Liver (tissue), 9 donors: ENCODE data around the gene PFKFB4. TPM values are rescaled to one million over a fixed set of nuclear protein-coding genes. Genes with fewer than 3 reads are reported as not detected.

Source experiments
- DNase-seq: peaks from one replicate; pipeline ENCODE4 v3.0.0-alpha.2; 2017; ENCODE audit warnings: low spot score
- H3K27ac ChIP-seq, 2 donors: one replicate each; pipeline ENCODE4 v1.7.0; 2013; ENCODE audit warnings: inconsistent platforms in 2 of 2, low read length in 2 of 2, control low read depth in 1 of 2, low read depth in 1 of 2, mild to moderate bottlenecking in 1 of 2
- H3K27me3 ChIP-seq, 4 donors: one replicate each; pipeline versions ENCODE4 v1.6.1 to v1.7.0; 2013; ENCODE audit warnings: low read length in 3 of 4, inconsistent platforms in 1 of 4, mild to moderate bottlenecking in 1 of 4, moderate library complexity in 1 of 4; ENCODE audit not compliant: control insufficient read depth in 4 of 4, insufficient read depth in 4 of 4
- H3K36me3 ChIP-seq, 4 donors: one replicate each; pipeline versions ENCODE4 v1.6.1 to v1.7.0; 2013; ENCODE audit warnings: low read length in 3 of 4, mild to moderate bottlenecking in 3 of 4, low read depth in 1 of 4, moderate library complexity in 1 of 4; ENCODE audit not compliant: control insufficient read depth in 4 of 4, insufficient read depth in 3 of 4
- H3K4me1 ChIP-seq, 4 donors: one replicate each; pipeline versions ENCODE4 v1.6.1 to v1.7.0; 2013; ENCODE audit warnings: low read length in 3 of 4, mild to moderate bottlenecking in 3 of 4, moderate library complexity in 1 of 4; ENCODE audit not compliant: control insufficient read depth in 4 of 4, insufficient read depth in 4 of 4
- H3K4me3 ChIP-seq, 3 donors: one replicate each; pipeline versions ENCODE4 v1.6.1 to v1.7.0; 2013; ENCODE audit warnings: low read length in 3 of 3, control low read depth in 1 of 3, low read depth in 1 of 3, mild to moderate bottlenecking in 1 of 3
- H3K9ac ChIP-seq, 2 donors: one replicate each; pipeline ENCODE4 v1.7.0; 2013; ENCODE audit warnings: low read length in 2 of 2, mild to moderate bottlenecking in 2 of 2, moderate library complexity in 2 of 2, control low read depth in 1 of 2, low read depth in 1 of 2
- H3K9me3 ChIP-seq, 4 donors: one replicate each; pipeline versions ENCODE4 v1.6.1 to v1.7.0; 2013; ENCODE audit warnings: low read length in 3 of 4; ENCODE audit not compliant: control insufficient read depth in 4 of 4
- EGR1 ChIP-seq, 2 donors: IDR thresholded peaks; 2 replicates each; pipeline ENCODE4 v1.6.1; 2016 to 2018; ENCODE audit warnings: antibody characterized with exemption in 2 of 2, low read depth in 2 of 2
- FOXA1 ChIP-seq: IDR thresholded peaks from 2 replicates; pipeline ENCODE4 v1.6.1; 2016; ENCODE audit warnings: antibody characterized with exemption
- FOXA2 ChIP-seq: IDR thresholded peaks from 2 replicates; pipeline ENCODE4 v1.6.1; 2016; ENCODE audit warnings: antibody characterized with exemption
- GABPA ChIP-seq, 2 donors: IDR thresholded peaks in 1 of 2; conservative IDR thresholded peaks in 1 of 2; 2 replicates each; pipeline ENCODE4 v1.6.1; 2016; ENCODE audit warnings: antibody characterized with exemption in 2 of 2, mild to moderate bottlenecking in 1 of 2, moderate library complexity in 1 of 2
- HNF4A ChIP-seq, 2 donors: conservative IDR thresholded peaks; 2 replicates each; pipeline ENCODE4 v1.6.1; 2016; ENCODE audit warnings: antibody characterized with exemption in 2 of 2, mild to moderate bottlenecking in 2 of 2
- HNF4G ChIP-seq: IDR thresholded peaks from 2 replicates; pipeline ENCODE4 v1.6.1; 2016; ENCODE audit warnings: antibody characterized with exemption
- JUND ChIP-seq, 2 donors: IDR thresholded peaks; 2 replicates each; pipeline ENCODE4 v1.6.1; 2016; ENCODE audit warnings: antibody characterized with exemption in 2 of 2
- NR2F2 ChIP-seq: IDR thresholded peaks from 2 replicates; pipeline ENCODE4 v1.6.1; 2016; ENCODE audit warnings: antibody characterized with exemption
- RAD21 ChIP-seq, 2 donors: IDR thresholded peaks; 2 replicates each; pipeline ENCODE4 v1.6.1; 2016; ENCODE audit warnings: antibody characterized with exemption in 2 of 2, mild to moderate bottlenecking in 2 of 2
- RXRA ChIP-seq, 2 donors: IDR thresholded peaks; 2 replicates each; pipeline ENCODE4 v1.6.1; 2017 to 2018; ENCODE audit warnings: antibody characterized with exemption in 2 of 2, mild to moderate bottlenecking in 1 of 2
- SP1 ChIP-seq: IDR thresholded peaks from 2 replicates; pipeline ENCODE4 v1.6.1; 2018; ENCODE audit warnings: antibody characterized with exemption, mild to moderate bottlenecking
- TAF1 ChIP-seq: conservative IDR thresholded peaks from 2 replicates; pipeline ENCODE4 v1.6.1; 2016; ENCODE audit warnings: antibody characterized with exemption, mild to moderate bottlenecking
- WGBS: extraction: QIAGEN DNeasy Blood & Tissue Kit; methylation state at CpG from one replicate; pipeline ENCODE4 v1.1.7; 2013; 5-methylcytosine and 5-hydroxymethylcytosine counted together
- polyA plus RNA-seq, 2 donors: library from polyadenylated mRNA; stranded (reverse) in 1 of 2; unstranded in 1 of 2; fragments of 200-250 nt in 1 of 2; fragments of >200 nt in 1 of 2; fragmentation: Nextera tagmentation in 1 of 2; extraction: Ambion mirVana in 1 of 2; gene quantifications; one replicate each; pipeline versions ENCODE4 v1.2.1 to v1.2.3, GENCODE V29; 2013 to 2015
- total RNA-seq, 2 donors: library from RNA; depleted of rRNA; stranded (reverse); fragments of >200 nt; gene quantifications; one replicate each; pipeline ENCODE4 v1.2.3, GENCODE V29; 2014
- TF ChIP-seq, protein P1 (sequence below): IDR thresholded peaks from 2 replicates; pipeline ENCODE4 v1.6.1; 2016; ENCODE audit warnings: antibody characterized with exemption
- TF ChIP-seq, protein P2 (sequence below): fragments of 150-350 bp; IDR thresholded peaks from 2 replicates; pipeline ENCODE4 v1.5.1; 2017; ENCODE audit warnings: improper control_type of control experiment, low read depth, low read length; ENCODE audit not compliant: missing input control
- TF ChIP-seq, protein P3 (sequence below): IDR thresholded peaks from 2 replicates; pipeline ENCODE4 v1.6.1; 2016; ENCODE audit warnings: antibody characterized with exemption
- TF ChIP-seq, protein P4 (sequence below): IDR thresholded peaks from 2 replicates; pipeline ENCODE4 v1.6.1; 2016; ENCODE audit warnings: antibody characterized with exemption, mild to moderate bottlenecking
- TF ChIP-seq, protein P5 (sequence below): IDR thresholded peaks from 2 replicates; pipeline ENCODE4 v1.6.1; 2016; ENCODE audit warnings: antibody characterized with exemption
- donor health status: healthy.
- donor health status: healthy.
- donor health status: healthy.
- donor health status: healthy.
- donor health status: healthy.

Gene PFKFB4
- total and polyA plus RNA-seq, 4 donors: 0.46 to 5.3 (median 1.7) TPM

DNA sequence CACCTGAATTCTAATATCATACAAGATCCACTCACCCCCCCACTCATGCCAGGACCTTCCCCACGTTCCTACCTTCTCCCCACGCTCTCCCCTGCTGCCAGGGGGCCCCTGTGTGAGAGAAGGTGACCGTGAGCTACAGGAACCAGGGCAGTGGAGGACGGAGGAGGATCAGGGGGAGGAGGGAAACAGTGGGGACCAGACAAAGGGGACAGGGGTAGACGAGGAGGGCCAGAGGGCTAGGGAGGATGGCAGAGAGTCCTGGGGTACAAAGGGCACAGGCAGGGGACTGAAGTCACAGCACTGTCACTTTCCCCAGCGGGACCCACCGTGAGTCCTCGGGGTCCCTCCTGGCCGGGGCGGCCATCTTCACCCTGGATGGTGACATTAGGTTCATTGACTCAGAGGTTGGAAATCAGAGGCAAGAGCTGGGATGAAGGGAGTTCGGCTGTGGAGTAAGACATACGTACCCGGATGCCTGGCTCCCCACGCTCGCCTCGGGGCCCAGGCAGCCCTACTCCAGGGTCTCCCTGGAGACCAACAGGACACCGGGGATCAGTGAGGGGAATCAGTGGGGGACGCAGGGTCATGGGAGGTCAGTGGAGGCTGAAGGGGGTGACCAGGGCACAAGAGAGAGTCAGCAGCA, 13.3 kb upstream of the PFKFB4 start:
- Histone ChIP-seq H3K9me3 (no peaks in the 10 kb centered on the region), H3K4me3 (no peak overlapping the region), H3K27me3 (no peaks in the 10 kb centered on the region), H3K9ac (no peak overlapping the region), H3K36me3 (no peaks in the 10 kb centered on the region), H3K27ac (no peak overlapping the region), H3K4me1 (no peaks in the 10 kb centered on the region)
- no peak for DNase-seq
- TF ChIP-seq RXRA (IDR thresholded peaks at IDR 0.05): no peak
- TF ChIP-seq FOXA1: no peak
- TF ChIP-seq TAF1: no peak
- no peak for TF ChIP-seq SP1
- TF ChIP-seq, protein P1, sequence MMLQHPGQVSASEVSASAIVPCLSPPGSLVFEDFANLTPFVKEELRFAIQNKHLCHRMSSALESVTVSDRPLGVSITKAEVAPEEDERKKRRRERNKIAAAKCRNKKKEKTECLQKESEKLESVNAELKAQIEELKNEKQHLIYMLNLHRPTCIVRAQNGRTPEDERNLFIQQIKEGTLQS: no peak
- TF ChIP-seq HNF4A (conservative IDR thresholded peaks at IDR 0.05): no peak
- TF ChIP-seq NR2F2: no peak
- TF ChIP-seq, protein P2, sequence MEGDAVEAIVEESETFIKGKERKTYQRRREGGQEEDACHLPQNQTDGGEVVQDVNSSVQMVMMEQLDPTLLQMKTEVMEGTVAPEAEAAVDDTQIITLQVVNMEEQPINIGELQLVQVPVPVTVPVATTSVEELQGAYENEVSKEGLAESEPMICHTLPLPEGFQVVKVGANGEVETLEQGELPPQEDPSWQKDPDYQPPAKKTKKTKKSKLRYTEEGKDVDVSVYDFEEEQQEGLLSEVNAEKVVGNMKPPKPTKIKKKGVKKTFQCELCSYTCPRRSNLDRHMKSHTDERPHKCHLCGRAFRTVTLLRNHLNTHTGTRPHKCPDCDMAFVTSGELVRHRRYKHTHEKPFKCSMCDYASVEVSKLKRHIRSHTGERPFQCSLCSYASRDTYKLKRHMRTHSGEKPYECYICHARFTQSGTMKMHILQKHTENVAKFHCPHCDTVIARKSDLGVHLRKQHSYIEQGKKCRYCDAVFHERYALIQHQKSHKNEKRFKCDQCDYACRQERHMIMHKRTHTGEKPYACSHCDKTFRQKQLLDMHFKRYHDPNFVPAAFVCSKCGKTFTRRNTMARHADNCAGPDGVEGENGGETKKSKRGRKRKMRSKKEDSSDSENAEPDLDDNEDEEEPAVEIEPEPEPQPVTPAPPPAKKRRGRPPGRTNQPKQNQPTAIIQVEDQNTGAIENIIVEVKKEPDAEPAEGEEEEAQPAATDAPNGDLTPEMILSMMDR: no peak
- TF ChIP-seq GABPA (IDR thresholded peaks at IDR 0.05 in 1 of 2, conservative IDR thresholded peaks at IDR 0.05 in 1 of 2): no peak
- TF ChIP-seq HNF4G: no peak
- TF ChIP-seq EGR1 (IDR thresholded peaks at IDR 0.05; ENCODE audit: low read depth in 2 of 2): no peak
- TF ChIP-seq, protein P3, sequence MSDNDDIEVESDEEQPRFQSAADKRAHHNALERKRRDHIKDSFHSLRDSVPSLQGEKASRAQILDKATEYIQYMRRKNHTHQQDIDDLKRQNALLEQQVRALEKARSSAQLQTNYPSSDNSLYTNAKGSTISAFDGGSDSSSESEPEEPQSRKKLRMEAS: no peak
- no peak for TF ChIP-seq FOXA2
- TF ChIP-seq RAD21 (IDR thresholded peaks at IDR 0.05): no peak
- TF ChIP-seq, protein P4, sequence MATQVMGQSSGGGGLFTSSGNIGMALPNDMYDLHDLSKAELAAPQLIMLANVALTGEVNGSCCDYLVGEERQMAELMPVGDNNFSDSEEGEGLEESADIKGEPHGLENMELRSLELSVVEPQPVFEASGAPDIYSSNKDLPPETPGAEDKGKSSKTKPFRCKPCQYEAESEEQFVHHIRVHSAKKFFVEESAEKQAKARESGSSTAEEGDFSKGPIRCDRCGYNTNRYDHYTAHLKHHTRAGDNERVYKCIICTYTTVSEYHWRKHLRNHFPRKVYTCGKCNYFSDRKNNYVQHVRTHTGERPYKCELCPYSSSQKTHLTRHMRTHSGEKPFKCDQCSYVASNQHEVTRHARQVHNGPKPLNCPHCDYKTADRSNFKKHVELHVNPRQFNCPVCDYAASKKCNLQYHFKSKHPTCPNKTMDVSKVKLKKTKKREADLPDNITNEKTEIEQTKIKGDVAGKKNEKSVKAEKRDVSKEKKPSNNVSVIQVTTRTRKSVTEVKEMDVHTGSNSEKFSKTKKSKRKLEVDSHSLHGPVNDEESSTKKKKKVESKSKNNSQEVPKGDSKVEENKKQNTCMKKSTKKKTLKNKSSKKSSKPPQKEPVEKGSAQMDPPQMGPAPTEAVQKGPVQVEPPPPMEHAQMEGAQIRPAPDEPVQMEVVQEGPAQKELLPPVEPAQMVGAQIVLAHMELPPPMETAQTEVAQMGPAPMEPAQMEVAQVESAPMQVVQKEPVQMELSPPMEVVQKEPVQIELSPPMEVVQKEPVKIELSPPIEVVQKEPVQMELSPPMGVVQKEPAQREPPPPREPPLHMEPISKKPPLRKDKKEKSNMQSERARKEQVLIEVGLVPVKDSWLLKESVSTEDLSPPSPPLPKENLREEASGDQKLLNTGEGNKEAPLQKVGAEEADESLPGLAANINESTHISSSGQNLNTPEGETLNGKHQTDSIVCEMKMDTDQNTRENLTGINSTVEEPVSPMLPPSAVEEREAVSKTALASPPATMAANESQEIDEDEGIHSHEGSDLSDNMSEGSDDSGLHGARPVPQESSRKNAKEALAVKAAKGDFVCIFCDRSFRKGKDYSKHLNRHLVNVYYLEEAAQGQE: no peak
- TF ChIP-seq JUND (IDR thresholded peaks at IDR 0.05): no peak
- TF ChIP-seq, protein P5, sequence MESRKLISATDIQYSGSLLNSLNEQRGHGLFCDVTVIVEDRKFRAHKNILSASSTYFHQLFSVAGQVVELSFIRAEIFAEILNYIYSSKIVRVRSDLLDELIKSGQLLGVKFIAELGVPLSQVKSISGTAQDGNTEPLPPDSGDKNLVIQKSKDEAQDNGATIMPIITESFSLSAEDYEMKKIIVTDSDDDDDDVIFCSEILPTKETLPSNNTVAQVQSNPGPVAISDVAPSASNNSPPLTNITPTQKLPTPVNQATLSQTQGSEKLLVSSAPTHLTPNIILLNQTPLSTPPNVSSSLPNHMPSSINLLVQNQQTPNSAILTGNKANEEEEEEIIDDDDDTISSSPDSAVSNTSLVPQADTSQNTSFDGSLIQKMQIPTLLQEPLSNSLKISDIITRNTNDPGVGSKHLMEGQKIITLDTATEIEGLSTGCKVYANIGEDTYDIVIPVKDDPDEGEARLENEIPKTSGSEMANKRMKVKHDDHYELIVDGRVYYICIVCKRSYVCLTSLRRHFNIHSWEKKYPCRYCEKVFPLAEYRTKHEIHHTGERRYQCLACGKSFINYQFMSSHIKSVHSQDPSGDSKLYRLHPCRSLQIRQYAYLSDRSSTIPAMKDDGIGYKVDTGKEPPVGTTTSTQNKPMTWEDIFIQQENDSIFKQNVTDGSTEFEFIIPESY: no peak
- 92% methylated on average over 18 of the region's 18 CpGs for WGBS
